Measurements from ENCODE around the gene HOXB3. TPM values are rescaled to one million over a fixed set of nuclear protein-coding genes. Genes with fewer than 3 reads are reported as not detected.

The HOXB3 gene
- total RNA-seq, 4 donors from 2014 or later = 37.0 to 89.3 (median 65.4) TPM

DNA sequence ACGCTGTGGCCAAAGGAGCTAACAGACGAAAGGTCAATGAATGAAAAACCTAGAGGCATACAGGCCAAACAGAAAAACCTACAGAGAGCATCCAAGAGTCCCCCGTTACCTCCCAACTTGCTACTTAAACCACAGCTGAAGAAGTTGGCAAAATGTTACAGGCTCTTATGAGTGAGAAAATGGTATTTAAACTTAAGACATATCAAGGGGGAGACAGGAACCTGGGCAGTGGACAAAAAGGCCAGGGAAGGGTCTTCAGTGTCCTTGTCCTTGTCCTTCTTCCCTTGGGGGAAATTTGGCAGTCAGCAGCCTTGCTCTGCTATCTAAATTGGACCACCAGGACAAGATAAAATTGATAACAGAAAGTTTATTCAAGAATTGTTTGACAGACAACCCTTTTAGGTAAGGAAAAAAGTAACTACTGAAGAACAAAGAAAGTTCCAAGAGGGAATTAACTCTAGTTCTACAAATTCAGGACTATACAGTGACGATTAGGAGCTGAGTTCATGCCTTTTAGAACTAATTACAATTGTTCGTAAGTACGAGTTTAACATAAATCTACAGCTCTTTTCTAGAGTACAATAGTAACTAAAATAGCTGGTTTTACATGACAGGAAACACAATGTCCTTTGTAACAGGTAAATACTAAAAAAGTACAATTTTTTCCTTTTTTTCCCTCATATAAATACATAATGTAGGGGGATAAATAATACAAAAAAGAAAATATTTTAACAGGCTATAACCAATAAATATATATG lies 41.3 kb downstream of the HOXB3 start:
- H3K9me3 ChIP-seq = no peaks in the 10 kb centered on the region
- H3K27me3 ChIP-seq = no peaks in the 10 kb centered on the region
- H3K4me1 ChIP-seq = peaks cover 0 to 46% (median 0%) of the 10 kb centered on the region in 4 donors
- TF ChIP-seq, protein P1, sequence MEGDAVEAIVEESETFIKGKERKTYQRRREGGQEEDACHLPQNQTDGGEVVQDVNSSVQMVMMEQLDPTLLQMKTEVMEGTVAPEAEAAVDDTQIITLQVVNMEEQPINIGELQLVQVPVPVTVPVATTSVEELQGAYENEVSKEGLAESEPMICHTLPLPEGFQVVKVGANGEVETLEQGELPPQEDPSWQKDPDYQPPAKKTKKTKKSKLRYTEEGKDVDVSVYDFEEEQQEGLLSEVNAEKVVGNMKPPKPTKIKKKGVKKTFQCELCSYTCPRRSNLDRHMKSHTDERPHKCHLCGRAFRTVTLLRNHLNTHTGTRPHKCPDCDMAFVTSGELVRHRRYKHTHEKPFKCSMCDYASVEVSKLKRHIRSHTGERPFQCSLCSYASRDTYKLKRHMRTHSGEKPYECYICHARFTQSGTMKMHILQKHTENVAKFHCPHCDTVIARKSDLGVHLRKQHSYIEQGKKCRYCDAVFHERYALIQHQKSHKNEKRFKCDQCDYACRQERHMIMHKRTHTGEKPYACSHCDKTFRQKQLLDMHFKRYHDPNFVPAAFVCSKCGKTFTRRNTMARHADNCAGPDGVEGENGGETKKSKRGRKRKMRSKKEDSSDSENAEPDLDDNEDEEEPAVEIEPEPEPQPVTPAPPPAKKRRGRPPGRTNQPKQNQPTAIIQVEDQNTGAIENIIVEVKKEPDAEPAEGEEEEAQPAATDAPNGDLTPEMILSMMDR (IDR thresholded peaks at IDR 0.05) = no peak
- TF ChIP-seq POLR2A (IDR thresholded peaks at IDR 0.05) = no peak
- H3K36me3 ChIP-seq = peaks cover 0 to 23% (median 3%) of the 10 kb centered on the region in 3 donors
- DNase-seq = no peak
- H3K4me3 ChIP-seq = no peak overlapping the region
- peak overlapping the region; percentile 40 to 96 (median 62) for H3K27ac ChIP-seq

DNA sequence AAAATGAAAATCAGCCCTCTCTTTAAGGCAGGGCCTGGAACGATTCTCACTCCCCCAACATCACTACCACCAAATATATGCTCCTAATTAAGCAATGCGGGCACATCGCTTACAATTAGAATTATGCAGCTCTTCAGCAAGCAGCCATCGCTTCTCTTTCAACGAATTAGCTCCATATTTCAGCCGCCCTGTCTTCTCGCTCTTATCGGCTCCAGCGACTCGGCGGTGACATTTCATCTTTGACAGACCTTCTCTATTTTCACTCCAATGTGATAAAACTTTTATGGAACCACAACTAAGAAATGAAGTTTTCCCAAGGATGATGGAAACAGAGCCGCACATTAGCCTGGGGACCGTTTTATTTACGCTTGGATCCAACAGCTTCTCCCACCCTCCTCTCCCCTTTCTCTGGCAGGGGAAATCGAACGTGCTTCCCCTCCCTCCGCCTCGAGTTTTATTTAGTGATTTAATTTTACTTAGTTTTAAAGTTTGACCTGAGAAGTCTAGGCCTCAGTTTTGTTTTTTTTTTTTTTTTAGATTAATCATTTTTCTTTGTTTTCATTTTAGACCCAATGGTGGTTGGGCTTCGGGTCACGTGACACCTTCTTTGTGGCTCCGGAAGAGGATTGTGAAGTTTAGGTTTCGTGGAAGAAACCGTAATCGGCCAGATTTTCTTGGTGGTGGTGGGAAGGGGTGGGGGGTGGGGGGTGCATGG lies 42.1 kb downstream of the HOXB3 start:
- peak in 2 of 3 donors; percentile 51 to 71 for DNase-seq
- peak overlapping the region in 1 of 4 donors; percentile 21 for H3K4me3 ChIP-seq
- no peaks in the 10 kb centered on the region for H3K27me3 ChIP-seq
- H3K4me1 ChIP-seq = peaks cover 0 to 42% (median 2%) of the 10 kb centered on the region in 4 donors
- peak overlapping the region; percentile 58 to 96 (median 78) for H3K27ac ChIP-seq
- H3K36me3 ChIP-seq = peaks cover 0 to 23% (median 3%) of the 10 kb centered on the region in 3 donors
- no peaks in the 10 kb centered on the region for H3K9me3 ChIP-seq
- TF ChIP-seq POLR2A (IDR thresholded peaks at IDR 0.05) = no peak
- TF ChIP-seq, protein P1 (IDR thresholded peaks at IDR 0.05) = no peak

DNA sequence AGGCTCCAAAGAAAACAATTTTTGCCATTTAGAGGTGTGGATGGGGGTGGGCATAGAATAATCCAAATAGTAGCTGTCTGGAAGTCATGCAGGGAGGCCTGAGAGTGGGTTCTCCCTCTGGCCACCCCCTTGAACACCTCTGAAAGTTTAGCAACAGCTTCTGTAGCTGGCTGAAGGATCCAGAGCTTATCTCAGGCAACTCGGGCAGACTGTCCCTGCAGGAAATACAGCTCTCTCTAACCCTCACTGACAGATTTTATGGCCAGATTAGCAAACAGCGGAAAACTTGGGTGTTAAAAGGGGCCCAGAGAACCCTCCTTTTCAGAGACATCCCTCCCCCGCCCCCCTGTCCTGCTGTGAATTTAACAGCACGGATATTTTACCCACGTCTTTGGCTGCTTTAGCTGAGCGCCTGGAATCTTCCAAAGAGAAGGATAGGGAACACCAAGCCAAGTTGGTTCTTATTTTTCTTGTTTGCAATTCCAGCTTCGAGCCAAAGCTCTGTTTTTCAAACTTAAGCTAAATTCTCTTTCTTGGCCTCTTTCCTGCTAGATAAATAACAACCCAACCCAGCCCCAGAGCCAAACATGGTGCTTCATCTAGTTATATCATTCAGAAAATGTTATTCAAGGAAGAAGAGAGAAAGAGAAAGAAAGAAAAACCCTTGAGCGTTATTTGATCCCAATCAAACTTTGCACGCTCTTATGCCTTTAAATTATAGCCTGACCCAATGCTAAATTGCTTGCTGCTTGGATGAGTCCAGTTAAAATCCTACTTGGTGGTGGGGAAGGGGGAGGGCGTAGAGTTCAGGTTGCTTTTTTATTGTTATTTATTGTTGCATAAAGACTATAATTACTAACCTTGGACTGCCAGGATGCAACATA lies 42.9 kb downstream of the HOXB3 start:
- Histone ChIP-seq H3K4me3 (peak overlapping the region in 1 of 4 donors; percentile 21), H3K36me3 (peaks cover 0 to 23% (median 3%) of the 10 kb centered on the region in 3 donors), H3K4me1 (peaks cover 0 to 36% (median 2%) of the 10 kb centered on the region in 4 donors), H3K27ac (peak overlapping the region; percentile 58 to 96 (median 78)), H3K27me3 (no peaks in the 10 kb centered on the region), H3K9me3 (no peaks in the 10 kb centered on the region)
- no peak for TF ChIP-seq POLR2A (IDR thresholded peaks at IDR 0.05)
- TF ChIP-seq, protein P1 (IDR thresholded peaks at IDR 0.05) = no peak
- no peak for DNase-seq

DNA sequence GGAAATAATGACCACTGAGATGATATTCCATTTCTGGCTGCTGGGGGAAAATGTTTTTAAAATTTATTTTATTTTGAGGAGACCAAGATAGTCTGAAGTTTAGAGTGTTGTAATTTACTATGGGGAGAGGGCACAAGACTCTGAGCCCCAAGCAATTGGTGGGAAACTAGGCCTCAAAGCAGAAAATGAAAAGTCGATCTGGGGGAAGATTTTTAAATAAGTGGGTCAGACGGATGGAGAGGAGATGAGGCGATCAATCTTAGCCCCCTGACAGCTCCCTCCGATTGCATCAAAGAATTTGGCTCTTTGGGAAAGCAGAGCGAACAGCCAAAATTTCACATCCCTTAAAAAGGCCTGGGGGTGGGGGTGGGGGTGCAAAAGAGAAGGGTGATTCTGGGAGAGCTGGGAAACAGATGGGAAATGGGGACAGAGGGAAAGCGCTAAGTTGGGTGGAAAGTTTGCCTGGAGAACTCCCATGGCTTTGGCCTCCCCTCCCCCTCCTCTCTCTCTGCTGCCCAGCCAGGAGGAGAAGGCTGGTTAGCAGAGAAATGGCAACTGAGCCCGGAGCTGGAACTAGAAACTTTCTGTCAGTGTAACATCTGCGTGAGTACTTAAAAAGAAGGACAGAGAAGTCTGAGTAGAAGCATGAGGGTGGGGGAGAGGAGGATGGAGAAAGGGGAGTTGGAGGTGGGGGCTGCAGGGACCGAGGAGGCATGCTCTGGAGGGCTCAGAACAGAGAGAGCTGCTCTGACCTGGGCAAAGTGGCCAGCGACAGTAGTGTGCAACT lies 43.7 kb downstream of the HOXB3 start:
- no peaks in the 10 kb centered on the region for H3K9me3 ChIP-seq
- peak overlapping the region; percentile 76 to 96 (median 87) for H3K27ac ChIP-seq
- H3K4me3 ChIP-seq = no peak overlapping the region
- no peak for TF ChIP-seq POLR2A (IDR thresholded peaks at IDR 0.05)
- TF ChIP-seq, protein P1 (IDR thresholded peaks at IDR 0.05) = no peak
- peaks cover 0 to 16% (median 3%) of the 10 kb centered on the region in 3 donors for H3K36me3 ChIP-seq
- H3K4me1 ChIP-seq = peaks cover 0 to 32% (median 2%) of the 10 kb centered on the region in 4 donors
- DNase-seq = no peak
- no peaks in the 10 kb centered on the region for H3K27me3 ChIP-seq

Measured in Peyer's patch (tissue), 4 donors.